Activated CD4-positive, CD25-positive, alpha-beta regulatory T cell (primary cell): ENCODE data around the gene PDE7B.
"Not testable (repeated sequence)": the region's sequence is repeated elsewhere in the genome, so short reads cannot be mapped to it uniquely, and the experiment has no call there.

Experiments used
- DNase-seq, 4 experiments: peaks; one replicate each; lab custom pipeline; 2025; lab: John Stamatoyannopoulos, UW

The PDE7B gene

GRCh38 chr6:136188486-136188885 lies 337.0 kb downstream of the PDE7B start:
- DNase-seq = no peak

- DNase-seq = no peak
Measured at GRCh38 chr6:136189104-136189503, 337.6 kb downstream of the PDE7B start.

- no peak for DNase-seq
Measured at GRCh38 chr6:136191606-136192312, 340.3 kb downstream of the PDE7B start.

- no peak for DNase-seq
Measured at GRCh38 chr6:136192902-136193301, 341.4 kb downstream of the PDE7B start.

GRCh38 chr6:136201732-136202131 lies 350.2 kb downstream of the PDE7B start:
- no peak for DNase-seq

GRCh38 chr6:136208783-136209182 lies 357.3 kb downstream of the PDE7B start:
- no peak for DNase-seq

GRCh38 chr6:136209496-136209895 lies 358.0 kb downstream of the PDE7B start:
- DNase-seq = no peak

GRCh38 chr6:136210398-136211165 lies 359.1 kb downstream of the PDE7B start:
- DNase-seq = no peak

GRCh38 chr6:136212608-136213007 lies 361.1 kb downstream of the PDE7B start:
- DNase-seq = no peak

GRCh38 chr6:136213012-136213539 lies 361.6 kb downstream of the PDE7B start:
- no peak for DNase-seq

GRCh38 chr6:136213853-136214252 lies 362.4 kb downstream of the PDE7B start:
- DNase-seq = no peak

GRCh38 chr6:136216503-136217401 lies 365.3 kb downstream of the PDE7B start:
- DNase-seq = no peak

GRCh38 chr6:136224974-136225373 lies 373.5 kb downstream of the PDE7B start:
- DNase-seq = not testable (repeated sequence)

- no peak for DNase-seq
Measured at GRCh38 chr6:136225496-136225895, 374.0 kb downstream of the PDE7B start.

- DNase-seq = peak in 2 of 4 experiments; percentile 3 to 16
Measured at GRCh38 chr6:136226027-136226673, 374.6 kb downstream of the PDE7B start.

GRCh38 chr6:136226674-136227377 lies 375.3 kb downstream of the PDE7B start:
- DNase-seq = no peak

GRCh38 chr6:136228814-136229213 lies 377.3 kb downstream of the PDE7B start:
- no peak for DNase-seq

GRCh38 chr6:136230219-136230853 lies 378.8 kb downstream of the PDE7B start:
- no peak for DNase-seq

- no peak for DNase-seq
Measured at GRCh38 chr6:136232701-136233100, 381.2 kb downstream of the PDE7B start.

- DNase-seq = no peak
Measured at GRCh38 chr6:136235233-136235564, 383.7 kb downstream of the PDE7B start.
